ENCODE measurements around the gene ZIC1. TPM values are rescaled to one million over a fixed set of nuclear protein-coding genes. Genes with fewer than 3 reads are reported as not detected.

Gene ZIC1
- total RNA-seq, 1 donor from 2014 or later: not detected

GRCh38 chr3:147377412-147378367, 31.5 kb upstream of the ZIC1 start:
- intact Hi-C loops (cut with micrococcal nuclease): no loop called here
- no peak for DNase-seq
- ATAC-seq: no peak

DNA sequence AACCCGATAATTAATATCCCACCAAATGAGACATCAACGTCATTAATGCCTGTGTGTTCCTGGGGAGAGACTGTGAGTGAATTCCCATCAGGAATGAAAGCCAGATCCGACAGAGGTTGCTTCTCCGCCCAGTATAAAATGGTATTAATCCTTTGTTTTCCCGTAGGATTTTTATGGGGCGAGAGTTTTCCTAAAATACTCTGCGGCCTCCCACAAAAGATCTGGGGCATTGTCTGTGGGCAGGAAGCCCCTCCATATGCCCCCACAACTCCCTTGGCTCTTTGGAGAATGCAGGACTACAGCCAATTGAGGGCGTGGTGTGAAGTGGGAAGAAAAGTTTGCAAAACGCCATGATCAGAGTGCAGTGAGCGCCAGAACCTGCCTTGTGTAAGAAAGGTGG, 29.5 kb upstream of the ZIC1 start:
- intact Hi-C loops (cut with micrococcal nuclease): no loop called here
- no peak for ATAC-seq

DNA sequence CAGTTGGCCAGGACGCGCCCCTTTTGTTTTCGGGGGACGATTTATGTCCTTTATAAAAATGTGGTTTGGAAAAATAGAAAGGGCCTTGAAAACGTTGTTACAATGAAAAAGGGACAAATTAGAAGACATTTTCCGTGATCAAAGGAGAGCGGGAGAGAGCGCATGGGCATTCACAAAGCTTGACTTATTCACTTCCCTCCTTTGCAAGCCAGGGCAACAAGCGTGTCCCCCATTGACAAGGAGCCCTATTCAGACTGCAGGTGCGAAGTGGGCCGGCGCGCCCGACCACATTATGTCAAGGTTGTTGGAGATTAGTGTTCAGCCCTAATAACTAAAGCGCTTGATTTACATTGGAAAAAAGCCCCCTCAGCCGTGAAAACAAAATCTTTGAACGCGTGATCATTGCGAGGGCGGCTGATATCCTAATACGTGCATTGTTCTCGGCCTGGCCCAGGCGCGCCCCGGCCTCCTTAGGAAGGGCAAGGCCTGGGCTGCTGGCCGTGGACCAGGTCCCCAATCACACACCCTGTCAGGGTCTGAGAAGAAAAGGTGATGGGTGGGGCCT, 28.7 kb upstream of the ZIC1 start:
- DNase-seq (no peak), ATAC-seq (no peak)
- intact Hi-C loops (cut with micrococcal nuclease): no loop called here

More for the DNA sequence above, 29.5 kb upstream of the ZIC1 start:
- DNase-seq: no peak

- ATAC-seq: no peak
- no peak for DNase-seq
- intact Hi-C loops (cut with micrococcal nuclease): no loop called here
Observed at GRCh38 chr3:147380977-147381376, 28.2 kb upstream of the ZIC1 start.

DNA sequence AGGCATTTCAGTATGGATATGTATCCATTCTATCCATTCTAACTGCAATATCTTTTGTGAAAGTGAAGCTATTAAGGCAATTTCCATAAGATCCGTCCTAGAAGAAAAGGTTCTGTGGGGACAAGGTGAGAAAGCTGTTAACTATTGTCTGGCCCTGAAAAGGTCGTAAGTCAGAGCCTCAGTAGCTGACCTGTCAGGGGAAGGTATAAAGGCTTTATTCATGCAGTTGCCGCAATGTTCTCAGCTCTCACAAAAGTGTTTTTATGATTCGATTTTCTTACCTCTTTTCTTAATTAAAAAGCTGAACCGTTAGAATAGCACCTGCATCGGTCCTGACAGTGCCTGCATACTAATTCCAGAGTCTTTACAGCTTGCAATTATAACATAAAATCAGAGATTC, 27.6 kb upstream of the ZIC1 start:
- intact Hi-C loops (cut with micrococcal nuclease): no loop called here
- ATAC-seq (no peak), DNase-seq (no peak)

GRCh38 chr3:147383617-147384016, 25.5 kb upstream of the ZIC1 start:
- no peak for ATAC-seq
- intact Hi-C loops (cut with micrococcal nuclease): no loop called here
- DNase-seq: no peak

- intact Hi-C loops (cut with micrococcal nuclease): no loop called here
- DNase-seq (no peak), ATAC-seq (no peak)
Observed at GRCh38 chr3:147384210-147385058, 24.7 kb upstream of the ZIC1 start.

GRCh38 chr3:147385059-147386012, 23.8 kb upstream of the ZIC1 start:
- no peak for DNase-seq
- no peak for ATAC-seq
- intact Hi-C loops (cut with micrococcal nuclease): no loop called here

GRCh38 chr3:147387291-147387884, 21.8 kb upstream of the ZIC1 start:
- DNase-seq (no peak), ATAC-seq (no peak)
- intact Hi-C loops (cut with micrococcal nuclease): no loop called here

- DNase-seq: no peak
- no peak for ATAC-seq
- intact Hi-C loops (cut with micrococcal nuclease): no loop called here
Observed at GRCh38 chr3:147387885-147388699, 21.1 kb upstream of the ZIC1 start.

- DNase-seq (no peak), ATAC-seq (no peak)
- intact Hi-C loops (cut with micrococcal nuclease): no loop called here
Observed at GRCh38 chr3:147388700-147389580, 20.2 kb upstream of the ZIC1 start.

DNA sequence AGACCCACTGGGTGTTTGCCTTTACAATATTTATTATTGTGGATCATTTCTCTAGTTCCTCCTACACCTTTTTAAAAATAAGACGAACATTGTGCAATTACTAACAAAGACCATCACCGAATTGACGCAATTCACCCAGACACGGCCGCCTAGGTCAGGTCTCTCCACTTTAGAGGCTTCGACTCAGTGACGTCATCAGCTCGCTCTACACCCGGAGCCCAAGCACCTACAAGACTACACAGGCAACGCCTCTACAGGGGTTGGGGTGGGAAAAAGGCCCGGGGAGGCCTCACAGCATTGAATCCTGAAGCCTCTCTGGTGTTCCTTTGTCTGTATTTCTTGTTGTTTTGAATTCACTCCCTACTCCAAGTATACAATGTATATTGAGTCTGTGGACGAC, 19.4 kb upstream of the ZIC1 start:
- no peak for ATAC-seq

DNA sequence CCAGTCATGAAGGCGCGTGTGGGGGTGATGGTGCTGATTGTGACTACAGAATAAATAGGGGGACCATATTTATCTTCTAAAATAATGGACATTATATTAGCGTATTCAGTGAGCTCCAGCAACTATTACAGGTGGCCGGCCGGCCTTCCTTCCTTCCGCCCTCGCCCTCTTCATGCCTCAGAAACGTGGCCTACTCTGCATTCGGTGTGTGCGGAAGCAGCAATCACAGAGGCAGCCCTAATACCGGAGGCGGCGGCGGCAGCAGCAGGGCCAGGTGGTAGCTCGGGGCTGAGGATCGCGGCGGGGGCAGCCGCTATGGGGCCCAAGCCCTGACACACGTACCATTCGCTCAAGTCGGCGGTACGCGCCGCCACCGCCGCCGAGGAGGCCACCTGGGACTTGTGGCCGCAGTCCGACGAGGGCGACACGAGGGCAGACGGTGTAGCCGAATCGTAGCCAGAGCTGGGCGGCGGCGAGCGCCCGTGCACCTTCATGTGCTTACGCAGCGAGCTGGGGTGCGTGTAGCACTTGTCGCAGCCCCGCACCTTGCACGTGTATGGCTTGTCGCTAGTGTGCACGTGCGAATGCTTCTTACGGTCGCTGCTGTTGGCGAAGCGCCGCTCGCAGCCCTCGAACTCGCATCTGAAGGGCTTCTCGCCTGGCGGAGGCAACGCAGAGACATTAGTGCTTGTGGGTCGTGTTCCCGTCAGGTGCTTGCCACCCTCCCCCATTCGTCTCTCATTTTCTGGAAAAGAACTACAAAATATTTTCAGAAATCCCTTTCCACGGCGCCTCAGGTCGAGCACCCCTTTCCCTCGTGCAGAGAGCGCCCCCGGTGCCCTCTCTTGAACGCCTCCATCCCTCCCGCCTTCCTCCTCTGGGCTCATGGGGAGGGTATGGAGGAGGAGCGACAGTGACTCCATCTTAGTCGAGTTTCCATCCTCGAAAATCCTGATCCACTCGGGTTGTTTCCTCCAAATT, 18.3 kb upstream of the ZIC1 start:
- intact Hi-C loops (cut with micrococcal nuclease): no loop called here
- no peak for ATAC-seq

More for the DNA sequence above, 19.4 kb upstream of the ZIC1 start:
- intact Hi-C loops (cut with micrococcal nuclease): no loop called here
- DNase-seq: no peak

GRCh38 chr3:147391781-147392624, 17.2 kb upstream of the ZIC1 start:
- ATAC-seq (peak; percentile 38), DNase-seq (no peak)
- intact Hi-C loops (cut with micrococcal nuclease): no loop called here

More for the DNA sequence above, 18.3 kb upstream of the ZIC1 start:
- DNase-seq: no peak

GRCh38 chr3:147392625-147392946, 16.6 kb upstream of the ZIC1 start:
- no peak for ATAC-seq
- DNase-seq: no peak
- intact Hi-C loops (cut with micrococcal nuclease): no loop called here

Data from left ventricle myocardium superior (tissue), 1 donor.